HG03575 (cell line): ENCODE data around the gene WRNIP1.

Experiments
- ATAC-seq: cut with Tn5 transposase; IDR thresholded peaks from one replicate; pipeline ENCODE4 v1.9.1; 2021; ENCODE audit not compliant: unreplicated experiment, insufficient number of reproducible peaks, low FRiP score; ENCODE audit errors: extremely low read depth

Gene WRNIP1

DNA sequence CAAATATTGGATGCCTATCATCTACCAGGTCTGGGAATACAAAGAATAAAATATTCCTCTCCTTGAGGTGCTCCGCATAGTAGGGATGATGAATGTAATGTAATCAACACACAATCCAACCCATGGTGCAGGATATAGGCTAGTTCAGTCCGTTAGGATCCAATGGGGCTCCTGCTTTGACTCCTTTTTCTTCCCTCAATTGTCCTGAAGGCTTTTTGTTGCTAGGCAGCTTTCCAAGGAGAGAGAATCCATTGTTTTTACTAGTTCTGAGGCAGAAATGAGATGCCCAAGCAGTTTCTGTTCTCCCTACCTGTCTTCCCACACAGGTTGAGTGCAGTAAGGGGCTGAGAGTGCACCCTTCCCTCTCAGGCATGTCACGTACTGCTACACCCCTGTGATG is 12.1 kb downstream of the WRNIP1 start:
- ATAC-seq = no peak

GRCh38 chr6:2780102-2780737 is 15.0 kb downstream of the WRNIP1 start:
- ATAC-seq = no peak

DNA sequence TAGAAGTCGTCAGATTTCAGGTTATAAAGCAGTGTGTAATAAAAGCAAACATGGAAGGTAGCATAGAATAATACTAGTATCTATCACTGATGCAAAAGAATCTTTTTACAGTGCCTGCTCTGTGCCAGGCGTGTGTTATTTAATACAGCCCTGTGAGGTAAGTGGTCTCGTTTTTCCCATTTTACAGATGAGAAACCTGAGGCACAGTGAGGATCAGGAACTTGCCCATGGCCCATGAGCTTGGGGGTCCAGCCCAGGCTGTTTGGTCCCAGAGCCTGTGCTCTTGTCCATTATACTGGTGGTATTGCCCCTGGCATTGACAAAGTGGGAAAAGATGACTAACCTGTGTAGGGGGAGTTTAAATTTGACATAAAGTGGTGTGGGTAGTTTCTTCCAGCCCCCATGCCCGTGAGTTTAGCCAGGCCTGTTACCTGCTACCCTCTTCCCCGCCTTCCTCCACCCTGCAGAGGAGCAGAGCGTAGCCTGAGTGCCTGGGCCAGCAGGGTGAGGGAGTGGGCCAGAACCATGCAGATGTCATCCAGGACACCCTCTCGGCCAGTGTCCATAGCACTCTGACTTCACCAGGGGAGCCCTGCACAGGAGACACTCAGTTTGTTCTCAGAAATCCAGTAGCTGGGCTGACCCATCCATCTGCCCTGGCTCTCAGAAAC is 16.6 kb downstream of the WRNIP1 start:
- ATAC-seq = no peak

DNA sequence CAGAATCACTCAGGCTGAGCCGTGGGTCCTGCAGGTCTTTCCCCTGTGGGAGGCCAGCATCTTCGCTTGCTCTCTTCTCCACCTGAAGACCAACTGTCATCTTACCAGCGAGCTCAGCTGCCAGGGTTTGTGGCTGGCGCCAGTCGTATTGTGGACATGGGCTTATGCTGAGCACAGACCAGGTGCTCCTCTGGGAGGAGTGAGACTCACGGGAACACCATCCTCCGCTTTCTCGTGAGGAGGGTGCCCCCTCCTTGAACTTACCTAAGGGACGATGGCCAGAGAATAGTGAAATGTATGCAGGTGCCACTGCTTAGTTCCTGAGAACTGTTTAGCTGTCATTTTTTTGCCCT is 17.1 kb downstream of the WRNIP1 start:
- no peak for ATAC-seq

- no peak for ATAC-seq
Observed at GRCh38 chr6:2782825-2783187, 17.6 kb downstream of the WRNIP1 start.

DNA sequence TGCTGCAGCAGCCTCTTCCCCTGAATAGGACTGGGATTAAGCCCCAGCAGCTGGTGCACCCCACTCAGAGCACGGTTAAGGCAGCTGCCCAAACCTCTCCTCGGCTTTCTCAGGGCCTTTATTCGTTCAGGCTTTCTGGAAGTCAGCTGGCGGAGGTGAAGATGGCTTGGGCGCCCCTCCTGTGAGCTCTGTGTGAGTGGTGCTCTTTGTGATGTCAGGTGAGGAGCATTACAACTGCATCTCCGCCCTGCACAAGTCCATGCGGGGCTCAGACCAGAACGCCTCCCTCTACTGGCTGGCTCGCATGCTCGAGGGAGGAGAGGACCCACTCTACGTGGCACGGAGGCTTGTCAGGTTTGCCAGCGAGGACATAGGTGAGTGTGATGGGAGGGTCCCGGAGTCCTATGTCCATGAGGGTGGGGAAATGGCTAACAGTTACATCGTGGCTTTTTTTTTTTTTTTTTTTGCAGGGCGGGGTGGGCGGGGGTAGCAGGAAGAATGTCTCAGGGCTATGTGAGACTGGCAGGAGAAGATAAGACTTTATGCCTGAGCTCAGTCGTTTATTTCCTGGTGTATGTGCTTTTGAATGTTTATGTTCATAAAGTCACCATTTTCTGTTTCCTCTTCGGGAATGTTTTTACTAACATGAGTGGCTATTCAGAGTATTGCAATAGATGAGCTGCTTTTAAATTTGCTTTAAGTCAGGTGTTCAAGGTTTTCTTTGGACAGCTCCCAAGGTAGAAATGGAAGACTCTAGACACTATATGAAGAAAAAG is 18.2 kb downstream of the WRNIP1 start:
- ATAC-seq = no peak

- ATAC-seq = no peak
Observed at GRCh38 chr6:2784061-2784460, 18.9 kb downstream of the WRNIP1 start.

DNA sequence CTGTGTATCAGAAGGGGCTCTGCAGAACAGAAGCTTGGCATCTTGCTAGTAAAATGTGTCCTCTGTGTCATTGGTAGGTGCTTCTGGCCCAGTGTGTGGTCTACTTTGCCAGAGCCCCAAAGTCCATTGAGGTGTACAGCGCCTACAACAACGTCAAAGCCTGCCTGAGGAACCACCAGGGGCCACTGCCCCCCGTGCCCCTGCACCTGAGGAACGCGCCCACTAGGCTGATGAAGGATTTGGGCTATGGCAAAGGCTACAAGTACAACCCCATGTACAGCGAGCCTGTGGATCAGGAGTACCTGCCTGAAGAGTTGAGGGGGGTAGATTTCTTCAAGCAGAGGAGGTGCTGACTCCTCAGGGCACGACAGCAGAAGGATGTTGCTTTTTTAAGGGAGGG is 19.7 kb downstream of the WRNIP1 start:
- no peak for ATAC-seq

- no peak for ATAC-seq
Observed at GRCh38 chr6:2786269-2786668, 21.1 kb downstream of the WRNIP1 start.

DNA sequence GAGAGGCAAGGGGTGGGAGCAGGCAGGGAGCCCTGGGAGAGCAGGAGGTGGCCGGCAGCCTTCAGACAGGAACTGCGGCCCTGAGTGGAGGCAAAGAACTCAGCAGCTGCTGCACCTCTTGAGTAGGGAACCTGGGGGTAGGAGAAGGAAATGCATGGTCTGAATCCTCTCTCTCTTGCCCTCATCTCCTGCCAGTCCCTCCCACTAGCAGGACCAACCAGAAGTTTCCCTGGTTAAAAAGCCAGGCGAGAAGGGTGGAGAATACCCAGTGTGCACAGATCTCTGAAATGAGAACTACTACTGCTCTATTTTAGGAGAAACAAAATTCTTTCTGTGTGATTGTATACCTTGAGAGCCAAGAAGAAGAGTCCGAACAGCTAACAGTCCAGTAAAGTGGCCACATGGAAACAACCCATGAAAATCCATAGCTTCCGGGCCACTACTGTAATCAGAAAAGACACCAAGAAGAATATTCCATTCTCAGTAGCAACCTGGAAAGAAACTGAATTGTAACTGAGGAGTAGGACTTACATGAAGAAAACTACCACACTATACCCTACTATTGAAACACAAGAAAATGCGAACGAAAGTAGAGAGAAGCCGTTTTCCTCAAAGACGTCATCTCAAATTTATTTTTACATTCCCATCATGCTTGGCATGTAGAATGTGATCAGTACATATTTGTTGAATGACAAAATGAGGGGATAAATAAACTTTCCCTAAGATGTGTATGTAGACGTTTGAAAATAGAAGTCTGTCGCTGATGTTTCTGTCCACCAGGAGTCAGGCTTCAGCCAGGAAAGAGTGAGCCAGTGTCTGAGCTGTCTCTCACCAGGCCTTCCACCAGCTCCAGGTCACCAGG is 25.6 kb downstream of the WRNIP1 start:
- no peak for ATAC-seq

GRCh38 chr6:2791450-2791974 is 26.3 kb downstream of the WRNIP1 start:
- no peak for ATAC-seq

- ATAC-seq = no peak
Observed at GRCh38 chr6:2792330-2793110, 27.3 kb downstream of the WRNIP1 start.

DNA sequence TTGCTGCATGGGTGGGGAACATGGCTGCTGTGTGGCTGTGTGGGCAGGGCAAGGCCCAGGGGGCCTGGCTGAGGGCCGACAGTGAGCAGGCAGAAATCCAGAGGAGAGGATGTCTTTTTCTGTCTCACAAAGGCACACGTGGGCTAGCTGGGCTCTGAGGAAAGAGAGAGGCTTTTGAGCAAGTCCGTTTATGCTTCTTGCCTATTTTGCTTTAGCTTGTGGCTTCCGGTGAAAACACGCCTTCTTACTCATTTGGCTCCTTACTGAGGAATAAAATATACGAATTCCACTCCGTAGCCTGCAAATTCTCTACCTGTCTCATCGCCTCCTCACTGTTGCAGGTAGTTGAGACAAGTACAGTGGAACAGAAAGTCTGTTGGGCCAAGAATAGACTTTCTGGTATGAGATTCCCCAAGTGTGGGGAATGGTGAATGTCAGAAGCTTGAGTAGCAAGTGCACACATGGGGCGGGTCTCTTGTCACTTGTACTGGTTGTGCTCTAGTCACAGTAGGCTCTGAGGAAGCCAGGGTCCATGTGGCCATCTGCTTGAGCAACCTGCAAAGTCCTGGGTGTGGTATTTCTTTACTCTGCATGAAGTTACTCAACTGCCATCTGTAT is 28.4 kb downstream of the WRNIP1 start:
- ATAC-seq = no peak

- ATAC-seq = no peak
Observed at GRCh38 chr6:2794171-2794730, 29.1 kb downstream of the WRNIP1 start.

- no peak for ATAC-seq
Observed at GRCh38 chr6:2795162-2795561, 30.0 kb downstream of the WRNIP1 start.

DNA sequence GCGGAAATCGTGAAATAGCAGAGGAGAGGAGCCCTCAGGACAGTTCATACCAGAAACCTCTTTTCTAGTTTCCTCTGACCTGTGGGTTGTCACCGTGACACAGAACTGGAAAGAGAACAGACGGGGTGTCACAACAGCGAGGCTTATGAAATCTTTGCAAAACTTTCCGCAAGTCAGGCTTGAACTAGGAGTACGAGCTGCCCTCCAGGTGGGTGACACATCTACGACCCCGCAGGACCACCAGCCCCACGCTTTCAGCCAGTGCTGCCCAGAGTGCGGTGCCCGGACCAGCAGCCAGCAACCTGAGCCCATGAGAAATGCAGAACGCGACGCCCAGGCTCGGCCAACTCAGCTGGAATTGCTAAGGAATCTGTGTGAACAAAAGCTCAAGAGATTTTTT is 30.8 kb downstream of the WRNIP1 start:
- ATAC-seq = no peak

DNA sequence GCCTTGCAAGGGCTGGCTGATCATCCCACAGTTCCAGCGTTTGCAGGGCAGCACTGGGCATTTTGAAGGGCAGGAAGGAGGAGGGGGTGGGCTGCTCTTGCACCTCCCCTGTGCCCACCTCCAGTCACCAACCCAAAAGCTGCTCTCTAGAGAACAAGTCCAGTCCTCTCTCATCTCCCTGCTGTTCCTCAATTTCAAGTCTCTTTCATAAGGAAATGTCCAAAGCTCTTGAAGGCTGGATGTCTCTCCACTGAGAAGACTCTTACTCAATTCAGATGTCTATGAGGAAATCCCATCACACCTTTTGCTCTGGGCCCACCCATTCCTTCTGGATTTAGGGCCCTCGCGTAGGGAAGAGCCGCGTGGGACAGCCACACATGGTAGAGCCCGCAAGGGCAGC is 31.7 kb downstream of the WRNIP1 start:
- no peak for ATAC-seq

- no peak for ATAC-seq
Observed at GRCh38 chr6:2797564-2798031, 32.4 kb downstream of the WRNIP1 start.
